SK-N-SH (cell line): ENCODE results near the gene KCNJ11. TPM values are rescaled to one million over a fixed set of nuclear protein-coding genes. Genes with fewer than 3 reads are reported as not detected.
A peak's percentile ranks its signal among the peaks of the same experiment; 100 is the strongest.

Experiments
- CTCF ChIA-PET: fragments of 300-600, 350-600 bp; formaldehyde crosslinking; extraction: SDS; loops from one replicate; lab custom pipeline; 2021; lab: Yijun Ruan, JAX
- POLR2A ChIA-PET: fragments of 350-600 bp; sonication (Branson Sonifier 250); formaldehyde crosslinking; extraction: SDS; loops from one replicate; lab custom pipeline; 2020; ENCODE audit warnings: antibody characterized with exemption, inconsistent platforms; lab: Yijun Ruan, JAX
- DNase-seq: peaks from one replicate; pipeline ENCODE4 v3.0.0; 2012
- H2AFZ ChIP-seq: fragments of 200-600 bp; sonication (generic); 2 replicates; pipeline ENCODE4 v1.8.1; 2016; ENCODE audit warnings: antibody characterized with exemption, mild to moderate bottlenecking, low read depth
- H3F3A ChIP-seq: fragments of 200-600 bp; sonication (generic); replicated peaks from 2 replicates; pipeline ENCODE3; 2016; ENCODE audit warnings: antibody characterized with exemption, mild to moderate bottlenecking; ENCODE audit not compliant: insufficient read depth
- H3K27ac ChIP-seq, 2 experiments: fragments of 200-500 bp in 1 of 2; fragments of 200-600 bp in 1 of 2; sonication (Bioruptor generic) in 1 of 2; sonication (generic), shearing (Covaris generic) in 1 of 2; 2 replicates each; pipeline versions ENCODE4 v1.5.1 to v1.6.1; 2014 to 2016; ENCODE audit warnings: low read depth in 2 of 2, inconsistent platforms in 1 of 2, low read length in 1 of 2, mild to moderate bottlenecking in 1 of 2, mixed read lengths in 1 of 2
- H3K27me3 ChIP-seq: fragments of 200-600 bp; sonication (generic), shearing (Covaris generic); 2 replicates; pipeline ENCODE4 v1.6.1; 2016; ENCODE audit warnings: mixed run types; ENCODE audit not compliant: insufficient read depth
- H3K36me3 ChIP-seq, 2 experiments: fragments of 200-500 bp in 1 of 2; fragments of 200-600 bp in 1 of 2; sonication (Bioruptor generic) in 1 of 2; sonication (generic) in 1 of 2; replicated peaks in 1 of 2; 2 replicates each; pipeline versions ENCODE3 to v1.5.1; 2014 to 2016; ENCODE audit warnings: low read length in 1 of 2, mild to moderate bottlenecking in 1 of 2; ENCODE audit not compliant: insufficient read depth in 2 of 2, control insufficient read depth in 1 of 2
- H3K4me1 ChIP-seq, 2 experiments: fragments of 200-500 bp in 1 of 2; fragments of 200-600 bp in 1 of 2; sonication (Bioruptor generic) in 1 of 2; sonication (generic), shearing (Covaris generic) in 1 of 2; 2 replicates each; pipeline versions ENCODE4 v1.5.1 to v1.6.1; 2014 to 2016; ENCODE audit warnings: low read depth in 1 of 2, low read length in 1 of 2, mixed run types in 1 of 2; ENCODE audit not compliant: insufficient read depth in 2 of 2, control insufficient read depth in 1 of 2
- H3K4me2 ChIP-seq: fragments of 200-600 bp; sonication (generic), shearing (Covaris generic); 2 replicates; pipeline ENCODE4 v1.6.1; 2017; ENCODE audit warnings: mixed run types
- H3K4me3 ChIP-seq, 2 experiments: fragments of 200-500 bp in 1 of 2; fragments of 200-600 bp in 1 of 2; sonication (Bioruptor generic) in 1 of 2; sonication (generic), shearing (Covaris generic) in 1 of 2; 2 replicates each; pipeline versions ENCODE4 v1.5.1 to v1.8.1; 2014 to 2016; ENCODE audit warnings: low read depth in 2 of 2, inconsistent platforms in 1 of 2, low read length in 1 of 2, mild to moderate bottlenecking in 1 of 2, mixed read lengths in 1 of 2, moderate library complexity in 1 of 2
- H3K79me2 ChIP-seq: fragments of 200-600 bp; sonication (generic); 2 replicates; pipeline ENCODE4 v1.8.1; 2017; ENCODE audit warnings: mild to moderate bottlenecking; ENCODE audit not compliant: insufficient read depth
- H3K9ac ChIP-seq: fragments of 200-600 bp; sonication (generic); 2 replicates; pipeline ENCODE4 v1.6.1; 2017; ENCODE audit warnings: mixed run types
- H3K9me2 ChIP-seq: fragments of 200-600 bp; sonication (generic); 2 replicates; pipeline ENCODE4 v1.6.1; 2017; ENCODE audit warnings: mixed run types
- H3K9me3 ChIP-seq: fragments of 200-600 bp; sonication (generic); 2 replicates; pipeline ENCODE4 v1.6.1; 2017; ENCODE audit warnings: mixed run types, mild to moderate bottlenecking, moderate library complexity
- H4K20me1 ChIP-seq: fragments of 200-600 bp; sonication (generic); 2 replicates; pipeline ENCODE4 v1.6.1; 2017; ENCODE audit warnings: mild to moderate bottlenecking, mixed run types; ENCODE audit not compliant: insufficient read depth
- ELF1 ChIP-seq: IDR thresholded peaks from 2 replicates; pipeline ENCODE4 v1.4.0; 2012
- EP300 ChIP-seq, 2 experiments: IDR thresholded peaks; 2 replicates each; pipeline versions ENCODE4 v1.4.0 to v1.6.1; 2012; ENCODE audit warnings: borderline replicate concordance in 1 of 2, low read depth in 1 of 2, low read length in 1 of 2
- EZH2phosphoT487 ChIP-seq: fragments of 200-600 bp; sonication (generic); IDR thresholded peaks from 2 replicates; pipeline ENCODE4 v1.6.1; 2017; ENCODE audit warnings: low read depth, mixed run types, mild to moderate bottlenecking, antibody characterized with exemption, moderate library complexity, borderline replicate concordance
- FOSL2 ChIP-seq: IDR thresholded peaks from 2 replicates; pipeline ENCODE4 v1.4.0; 2012; ENCODE audit warnings: low read depth, mild to moderate bottlenecking, moderate library complexity, borderline replicate concordance
- FOXJ3 ChIP-seq: sonication (generic); formaldehyde crosslinking; IDR thresholded peaks from 2 replicates; pipeline ENCODE4 v1.5.1; 2020; ENCODE audit warnings: mild to moderate bottlenecking, missing genetic modification reagents
- FOXM1 ChIP-seq: IDR thresholded peaks from 2 replicates; pipeline ENCODE4 v1.4.0; 2012; ENCODE audit warnings: low read depth, mild to moderate bottlenecking
- GATA2 ChIP-seq: sonication (generic); formaldehyde crosslinking; IDR thresholded peaks from 2 replicates; pipeline ENCODE4 v1.5.0; 2020; ENCODE audit warnings: mild to moderate bottlenecking, missing genetic modification reagents
- IRF3 ChIP-seq: fragments of 150-350 bp; IDR thresholded peaks from 2 replicates; pipeline ENCODE4 v1.6.1; 2016; ENCODE audit warnings: mild to moderate bottlenecking, low read depth, low read length
- JUND ChIP-seq: IDR thresholded peaks from 2 replicates; pipeline ENCODE4 v1.4.0; 2012
- MEF2A ChIP-seq: IDR thresholded peaks from 2 replicates; pipeline ENCODE4 v1.4.0; 2012; ENCODE audit warnings: low read depth, borderline replicate concordance
- MXI1 ChIP-seq: IDR thresholded peaks from 2 replicates; pipeline ENCODE4 v1.6.1; 2012; ENCODE audit warnings: mild to moderate bottlenecking, low read depth, low read length, improper control_type of control experiment
- NFIC ChIP-seq: IDR thresholded peaks from 2 replicates; pipeline ENCODE4 v1.4.0; 2012; ENCODE audit warnings: borderline replicate concordance
- NRF1 ChIP-seq: IDR thresholded peaks from 2 replicates; pipeline ENCODE4 v1.6.1; 2012; ENCODE audit warnings: low read depth, mild to moderate bottlenecking, low read length
- RAD21 ChIP-seq: IDR thresholded peaks from 2 replicates; pipeline ENCODE4 v1.6.1; 2012; ENCODE audit warnings: mild to moderate bottlenecking, low read length
- RFX5 ChIP-seq: IDR thresholded peaks from 2 replicates; pipeline ENCODE4 v1.6.1; 2012; ENCODE audit warnings: mild to moderate bottlenecking, improper control_type of control experiment, low read length
- SIN3A ChIP-seq: IDR thresholded peaks from 2 replicates; pipeline ENCODE4 v1.6.1; 2012; ENCODE audit warnings: low read depth, mild to moderate bottlenecking, low read length, moderate library complexity, borderline replicate concordance
- SMC3 ChIP-seq: IDR thresholded peaks from 2 replicates; pipeline ENCODE4 v1.6.1; 2012; ENCODE audit warnings: low read depth, low read length, improper control_type of control experiment
- TCF12 ChIP-seq: IDR thresholded peaks from 2 replicates; pipeline ENCODE4 v1.4.0; 2012
- USF1 ChIP-seq: IDR thresholded peaks from 2 replicates; pipeline ENCODE4 v1.4.0; 2012; ENCODE audit warnings: low read depth, borderline replicate concordance
- USF2 ChIP-seq: fragments of 150-350 bp; IDR thresholded peaks from 2 replicates; pipeline ENCODE4 v1.6.1; 2017; ENCODE audit warnings: antibody characterized with exemption, low read length, low read depth, borderline replicate concordance
- YY1 ChIP-seq: IDR thresholded peaks from 2 replicates; pipeline ENCODE4 v1.4.0; 2012; ENCODE audit warnings: low read depth, mild to moderate bottlenecking
- ZBTB33 ChIP-seq: IDR thresholded peaks from 2 replicates; pipeline ENCODE4 v1.4.0; 2012; ENCODE audit warnings: low read depth, borderline replicate concordance
- WGBS: methylation state at CpG from one replicate; pipeline ENCODE4 v1.1.6; 2017; ENCODE audit warnings: low lambda C conversion rate; 5-methylcytosine and 5-hydroxymethylcytosine counted together
- polyA plus RNA-seq, 3 experiments: library from polyadenylated mRNA; depleted of rRNA; stranded (reverse); fragments of >200 nt; gene quantifications; 2 replicates each; pipeline ENCODE4 v1.2.3, GENCODE V29; 2012

The KCNJ11 gene
- polyA plus RNA-seq, 1 of the 3 experiments (the other 2 are of a cell fraction) = 0.23 TPM

GRCh38 chr11:17386331-17387084 lies 2.0 kb downstream of the KCNJ11 start (continued):
- no peak for TF ChIP-seq IRF3
- no peak for TF ChIP-seq FOSL2
- TF ChIP-seq FOXM1 = no peak
- TF ChIP-seq SMC3 = peak; percentile 80
- peak; percentile 62 for TF ChIP-seq RAD21
- no peak for TF ChIP-seq USF1

- ChIA-PET CTCF (interaction anchor here (0.5 to 18.5 kb wide), 9 partner anchors 12 to 127 kb away, joined by 3 to 1101 read pairs (median 4); no protein-coding TSS in a partner anchor), POLR2A (no interaction called here)
- Histone ChIP-seq H3K4me1 (peaks cover 4% of the 10 kb centered on the region in 2 experiments; a peak in 1 of 4 replicates), H3K4me2 (no peak overlapping the region), H3K9ac (no peak overlapping the region), H3K36me3 (no peaks in the 10 kb centered on the region), H4K20me1 (no peaks in the 10 kb centered on the region), H3K9me3 (no peaks in the 10 kb centered on the region), H3K79me2 (no peaks in the 10 kb centered on the region), H2AFZ (no peak overlapping the region), H3K4me3 (no peak overlapping the region), H3K27ac (no peak overlapping the region), H3F3A (no peaks in the 10 kb centered on the region), H3K9me2 (no peaks in the 10 kb centered on the region), H3K27me3 (peaks cover 8% of the 10 kb centered on the region; the same call in 1 of the 2 replicates)
- TF ChIP-seq SIN3A = no peak
- TF ChIP-seq TCF12 = no peak
- TF ChIP-seq ELF1 = no peak
- no peak for TF ChIP-seq USF2
- no peak for TF ChIP-seq MXI1
- no peak for TF ChIP-seq RFX5
- no peak for TF ChIP-seq EP300 (IDR thresholded peaks at IDR 0.05; ENCODE audit: borderline replicate concordance in 1 of 2, low read depth in 1 of 2, low read length in 1 of 2)
- TF ChIP-seq YY1 = no peak
- TF ChIP-seq EZH2phosphoT487 = no peak
- no peak for TF ChIP-seq FOXM1
- TF ChIP-seq IRF3 = no peak
- no peak for TF ChIP-seq FOSL2
- TF ChIP-seq MEF2A = no peak
- TF ChIP-seq NFIC = no peak
- TF ChIP-seq FOXJ3 (CRISPR knock-in tag) = no peak
- TF ChIP-seq JUND = no peak
- TF ChIP-seq ZBTB33 = no peak
- TF ChIP-seq NRF1 = no peak
- no peak for TF ChIP-seq USF1
- TF ChIP-seq GATA2 (CRISPR knock-in tag) = no peak
- peak; percentile 3 for DNase-seq
- WGBS = 61% methylated on average over 4 of the region's 6 CpGs
Observed at GRCh38 chr11:17385926-17386325, 2.5 kb downstream of the KCNJ11 start.
